Measurements from ENCODE around the gene FSIP1.
A peak's percentile ranks its signal among the peaks of the same experiment; 100 is the strongest.
"Not testable (repeated sequence)": the region's sequence is repeated elsewhere in the genome, so short reads cannot be mapped to it uniquely, and the experiment has no call there.

FSIP1 gene

DNA sequence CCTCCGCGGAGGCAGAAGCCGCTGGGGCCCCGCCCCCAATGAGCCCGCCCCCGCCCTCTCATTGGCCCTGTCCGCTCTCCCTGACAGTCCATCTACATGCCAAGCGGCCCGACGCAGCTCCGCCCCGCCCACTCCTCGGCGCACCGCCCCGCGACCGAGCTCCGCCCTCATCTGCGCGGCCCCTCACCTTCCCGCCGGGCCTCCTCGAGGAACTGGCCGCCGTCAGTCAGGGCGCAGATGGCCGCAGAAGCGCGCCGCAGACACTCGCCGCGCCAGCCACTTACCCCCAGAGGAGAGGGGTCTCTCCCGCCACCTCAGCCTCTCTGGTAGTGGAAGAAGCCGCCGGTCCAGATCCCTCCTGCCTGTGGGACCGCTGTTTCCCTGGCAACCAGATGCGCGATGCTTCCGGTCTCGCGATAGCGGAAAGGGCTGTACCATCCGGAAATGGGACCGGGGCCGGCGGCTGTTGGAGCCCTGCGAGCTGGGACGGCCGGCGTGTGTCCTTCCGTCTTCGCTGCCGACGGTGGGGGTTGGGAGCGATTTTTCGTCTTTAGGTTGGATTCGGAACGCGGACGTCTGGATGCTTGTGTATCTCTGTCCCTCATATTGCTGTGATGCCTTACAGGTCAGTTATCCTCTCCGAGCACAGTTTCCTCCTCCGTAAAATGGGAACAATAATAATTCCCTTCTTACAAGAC lies at the start of gene FSIP1:
TSS of gene FSIP1 (minus strand) at position 401 of the 698 bp plus-strand sequence. CDS start 6,317 bp downstream, outside the sequence.
- DNase-seq, result peak; percentile 98

DNA sequence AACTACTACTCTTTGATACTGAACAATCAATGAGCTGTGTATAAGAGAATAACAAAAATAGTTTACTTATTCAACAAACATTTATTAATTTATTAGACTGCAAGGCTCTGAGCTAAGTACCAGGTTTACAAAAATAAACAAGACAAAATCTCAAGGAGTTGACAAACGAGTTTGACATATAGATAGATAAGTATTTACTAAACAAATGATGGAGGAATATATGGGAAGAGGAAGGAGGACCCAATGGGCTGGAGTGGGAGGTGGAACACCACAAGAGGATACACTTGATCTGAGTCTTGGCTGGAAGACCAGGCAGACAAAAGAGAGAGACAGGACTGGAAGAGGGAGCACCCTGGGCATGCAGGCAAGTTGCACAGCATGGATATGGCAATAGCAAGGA lies 47.5 kb upstream of the FSIP1 start:
- no peak for DNase-seq

DNA sequence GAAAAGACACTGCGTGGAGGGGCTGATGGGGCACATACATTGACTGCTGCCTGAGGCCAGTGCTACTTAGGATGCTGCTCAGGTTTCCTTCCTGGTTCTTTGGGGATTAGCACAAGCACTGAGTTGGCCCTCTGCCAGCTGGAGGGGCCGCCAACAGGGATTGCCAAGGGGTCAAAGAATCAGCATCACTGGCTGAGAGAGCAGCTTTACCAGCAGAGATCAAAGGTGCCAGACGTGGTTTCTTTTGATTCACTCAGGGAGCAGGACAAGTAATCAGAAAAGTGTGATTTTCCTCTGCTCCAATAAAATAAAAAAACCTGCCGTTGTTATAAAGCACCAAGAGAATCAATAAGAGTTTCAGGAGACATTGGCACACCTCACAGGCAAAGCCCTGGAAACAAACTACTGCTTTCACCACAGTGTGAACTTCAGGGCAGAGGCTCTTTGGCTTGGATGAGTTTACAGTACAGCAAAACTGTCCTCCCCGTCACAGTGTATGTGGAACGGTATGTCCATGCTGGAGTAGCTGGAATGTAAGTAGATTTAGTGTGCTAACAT lies 45.8 kb upstream of the FSIP1 start:
- no peak for DNase-seq

DNA sequence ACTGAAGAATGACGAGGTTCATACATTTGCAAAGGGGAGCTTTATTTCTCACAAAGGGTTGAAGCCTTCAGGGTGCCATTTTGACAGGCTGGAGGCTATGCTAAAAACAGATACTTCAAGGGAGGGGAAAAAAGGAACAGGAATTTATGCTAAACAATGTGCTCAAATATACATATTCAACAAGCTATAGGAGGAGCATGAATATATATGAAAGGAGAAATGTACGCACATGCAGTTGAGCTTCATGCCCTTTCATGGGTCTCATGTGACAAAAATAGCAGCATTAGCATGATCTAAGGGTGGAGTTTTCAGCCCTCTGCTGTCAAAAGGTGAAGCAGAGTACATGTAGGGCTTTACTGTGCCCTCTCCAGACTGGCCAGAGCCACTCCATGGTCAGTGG lies 44.3 kb upstream of the FSIP1 start:
- no peak for DNase-seq

DNA sequence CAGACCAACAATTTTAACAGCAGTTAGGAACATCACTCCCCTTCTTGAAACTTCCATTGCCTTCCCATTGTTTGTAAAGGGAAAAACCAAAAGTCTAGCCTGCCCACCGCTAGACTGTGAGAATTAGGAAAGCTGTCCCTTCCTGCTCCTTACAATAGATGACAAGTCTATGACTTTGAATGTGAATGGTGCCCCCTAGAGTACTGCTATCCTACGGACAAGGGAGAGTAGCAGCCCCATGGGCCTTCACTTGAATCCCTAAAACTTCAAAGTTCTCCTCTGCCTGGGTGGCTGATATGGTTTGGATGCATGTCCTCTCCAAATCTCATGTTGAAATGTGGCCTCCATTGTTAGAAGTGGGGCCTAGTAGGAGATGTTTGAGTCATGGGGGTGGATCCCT lies 41.0 kb upstream of the FSIP1 start:
- DNase-seq, result no peak

DNA sequence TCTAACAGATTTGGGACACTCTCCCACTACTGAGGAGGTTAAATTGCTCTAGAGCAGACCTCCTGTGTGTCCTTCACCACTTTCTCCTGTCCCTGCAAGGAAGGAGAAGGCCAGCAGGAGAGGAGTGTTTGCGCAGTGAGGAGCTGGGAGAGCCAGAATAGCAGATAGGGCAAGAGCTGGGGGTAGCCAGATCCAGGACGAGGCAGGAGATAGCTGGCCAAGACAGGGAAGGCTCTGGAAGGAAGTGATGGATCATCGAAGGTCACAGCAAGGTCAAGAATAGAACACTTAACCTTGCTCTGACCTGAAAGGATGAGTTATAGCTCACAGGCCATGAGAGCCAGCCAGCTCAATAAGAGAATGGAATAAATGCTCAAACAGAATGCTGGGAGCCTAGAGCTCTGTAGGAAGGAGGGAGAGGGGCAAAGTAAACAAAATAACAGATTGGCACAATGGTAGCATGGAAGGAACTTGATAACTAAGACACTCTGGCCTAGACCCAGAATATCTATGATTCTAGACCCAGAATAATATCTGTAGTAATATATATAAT lies 37.5 kb upstream of the FSIP1 start:
- no peak for DNase-seq

DNA sequence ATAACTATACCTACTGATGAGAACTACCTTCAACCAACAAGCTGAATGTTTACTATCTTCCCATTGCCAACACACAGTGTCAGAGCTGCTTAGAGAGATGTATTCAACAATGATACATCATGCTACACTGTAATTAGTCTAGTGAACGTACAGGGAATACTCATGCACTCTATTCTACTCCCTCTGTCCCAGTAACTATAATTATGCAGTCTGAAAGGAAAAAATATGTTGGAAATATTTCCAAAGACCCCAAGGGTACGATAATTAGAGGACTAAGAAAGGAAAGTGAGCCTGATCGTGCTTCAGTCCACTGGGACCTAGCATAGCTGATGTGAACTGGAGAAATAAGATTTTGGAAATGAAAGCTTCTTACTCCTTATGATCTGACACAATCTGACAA lies 36.9 kb upstream of the FSIP1 start:
- DNase-seq, result no peak

DNA sequence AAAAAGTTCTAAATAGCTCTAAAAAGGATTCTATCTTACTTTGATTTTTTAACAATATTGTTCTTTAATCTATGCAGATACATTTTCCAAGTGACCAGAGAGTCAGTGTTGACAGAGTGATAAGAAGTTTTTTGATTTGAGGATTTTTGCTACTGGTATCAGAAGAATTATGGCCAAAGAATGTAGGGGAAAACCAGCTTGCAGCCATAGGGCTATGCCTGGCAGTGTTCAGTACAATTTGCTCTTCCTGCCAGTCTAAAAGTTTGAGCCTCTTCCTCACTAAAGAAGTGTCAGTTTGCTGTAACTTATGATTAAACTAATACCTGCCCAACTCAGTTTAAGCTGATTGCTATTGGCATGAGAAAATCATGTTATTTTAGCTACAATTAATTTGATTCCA lies 35.3 kb upstream of the FSIP1 start:
- no peak for DNase-seq

DNA sequence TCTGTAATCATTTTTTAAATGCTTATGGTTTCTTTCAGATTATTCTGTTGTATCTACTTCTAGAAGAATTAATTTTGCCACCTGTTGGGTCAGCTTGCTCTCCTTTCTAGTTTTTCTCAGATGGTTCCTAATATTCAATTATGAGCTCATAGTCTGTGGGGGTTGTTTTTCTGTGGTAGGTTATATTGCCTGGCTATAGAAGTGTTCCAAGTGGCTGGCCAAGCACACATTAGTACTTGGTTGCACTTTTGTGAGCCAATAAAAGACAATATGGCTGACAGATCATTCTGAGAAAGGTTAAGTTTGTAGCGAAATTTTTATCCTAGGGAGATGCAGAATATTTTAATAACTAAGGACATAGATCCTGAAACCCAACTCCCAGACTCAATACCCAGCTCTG lies 31.8 kb upstream of the FSIP1 start:
- no peak for DNase-seq

DNA sequence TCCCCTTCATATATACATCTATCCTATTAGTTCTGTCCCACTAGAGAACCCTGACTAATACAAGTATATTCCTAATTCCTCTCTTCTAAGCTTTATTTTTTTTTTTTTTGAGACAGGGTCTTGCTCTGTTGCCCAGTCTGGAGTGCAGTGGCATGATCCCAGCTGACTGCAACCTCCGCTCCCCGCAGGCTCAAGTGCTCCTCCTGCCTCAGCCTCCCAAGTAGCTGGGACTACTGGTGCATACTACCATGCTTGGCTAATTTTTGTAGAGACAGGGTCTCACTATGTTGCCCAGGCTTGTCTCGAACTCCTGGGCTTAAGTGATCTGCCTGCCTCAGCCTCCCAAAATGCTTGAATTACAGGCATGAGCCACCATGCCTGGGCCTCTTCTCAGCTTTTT lies 30.0 kb upstream of the FSIP1 start:
- not testable (repeated sequence) for DNase-seq

DNA sequence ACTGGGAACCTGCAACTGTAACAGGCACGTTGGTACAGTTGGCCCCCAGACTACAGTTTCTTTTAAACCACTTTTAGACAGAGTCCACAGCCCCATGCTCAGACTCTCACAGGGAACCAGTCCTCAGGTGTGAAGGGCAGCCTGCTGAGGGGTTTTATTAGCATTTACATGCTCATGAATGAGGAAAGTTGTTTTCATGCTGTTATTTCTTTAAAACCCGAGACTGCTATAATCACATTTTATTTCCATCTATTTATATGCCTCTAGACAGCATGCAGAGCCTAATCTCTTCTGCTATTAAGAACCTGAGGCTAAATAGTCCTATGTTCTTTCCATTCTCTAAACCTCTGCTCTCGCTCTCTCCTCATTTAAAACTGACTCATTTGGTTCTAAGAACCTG lies 26.3 kb upstream of the FSIP1 start:
- no peak for DNase-seq

DNA sequence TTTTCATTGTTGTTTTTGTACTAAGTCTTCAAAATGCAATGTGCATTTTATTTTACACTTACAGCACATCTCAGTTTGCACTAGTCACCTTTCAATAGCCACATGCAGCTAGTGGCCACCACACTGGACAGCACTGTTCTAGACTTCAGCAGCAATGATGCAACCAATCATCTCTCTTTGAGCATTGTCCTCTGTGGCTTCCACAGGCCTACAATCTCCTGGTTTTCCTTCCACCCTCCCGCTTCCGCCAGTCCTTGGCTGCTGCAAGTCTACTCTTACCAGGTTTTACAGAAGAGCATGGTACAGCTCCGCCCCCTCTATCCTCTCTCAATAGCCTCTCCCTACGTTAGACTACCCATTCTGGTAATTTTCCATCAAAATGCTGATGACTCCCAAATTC lies 25.1 kb upstream of the FSIP1 start:
- no peak for DNase-seq

DNA sequence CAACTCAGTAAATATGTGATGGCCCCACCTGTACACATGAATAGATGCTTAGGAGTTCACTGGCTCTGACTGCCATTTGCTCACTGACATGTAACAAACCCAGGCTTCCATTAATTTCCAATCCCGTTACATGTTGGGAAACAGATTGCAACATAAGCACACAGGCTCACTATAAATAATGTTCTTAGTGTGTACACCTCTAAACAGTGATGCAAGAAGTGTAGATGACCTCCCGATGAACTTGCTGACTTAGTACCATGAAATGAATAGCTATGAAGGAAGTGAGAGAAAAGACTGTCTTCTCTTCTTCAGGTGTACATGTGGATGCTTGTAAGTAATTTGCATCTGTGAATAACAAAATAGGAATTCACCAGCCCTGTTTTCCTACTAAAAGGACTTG lies 21.4 kb upstream of the FSIP1 start:
- no peak for DNase-seq

DNA sequence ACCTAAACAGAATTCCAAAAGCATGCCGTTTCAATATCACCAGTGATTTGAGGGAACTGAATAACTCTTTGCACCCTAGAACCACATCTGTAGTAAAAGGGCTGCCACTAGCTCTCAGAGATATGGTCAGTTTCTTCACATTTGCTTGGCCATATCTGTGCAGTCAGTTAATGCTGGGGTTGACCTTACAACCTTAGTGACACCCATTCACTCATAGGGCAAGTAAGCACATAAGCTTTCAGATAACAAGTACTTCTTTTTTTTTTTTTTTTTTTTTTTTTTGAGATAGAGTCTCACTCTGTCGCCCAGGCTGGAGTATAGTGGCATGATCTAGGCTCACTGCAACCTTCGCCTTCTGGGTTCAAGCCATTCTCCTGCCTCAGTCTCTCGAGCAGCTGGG lies 20.4 kb upstream of the FSIP1 start:
- DNase-seq, result no peak

DNA sequence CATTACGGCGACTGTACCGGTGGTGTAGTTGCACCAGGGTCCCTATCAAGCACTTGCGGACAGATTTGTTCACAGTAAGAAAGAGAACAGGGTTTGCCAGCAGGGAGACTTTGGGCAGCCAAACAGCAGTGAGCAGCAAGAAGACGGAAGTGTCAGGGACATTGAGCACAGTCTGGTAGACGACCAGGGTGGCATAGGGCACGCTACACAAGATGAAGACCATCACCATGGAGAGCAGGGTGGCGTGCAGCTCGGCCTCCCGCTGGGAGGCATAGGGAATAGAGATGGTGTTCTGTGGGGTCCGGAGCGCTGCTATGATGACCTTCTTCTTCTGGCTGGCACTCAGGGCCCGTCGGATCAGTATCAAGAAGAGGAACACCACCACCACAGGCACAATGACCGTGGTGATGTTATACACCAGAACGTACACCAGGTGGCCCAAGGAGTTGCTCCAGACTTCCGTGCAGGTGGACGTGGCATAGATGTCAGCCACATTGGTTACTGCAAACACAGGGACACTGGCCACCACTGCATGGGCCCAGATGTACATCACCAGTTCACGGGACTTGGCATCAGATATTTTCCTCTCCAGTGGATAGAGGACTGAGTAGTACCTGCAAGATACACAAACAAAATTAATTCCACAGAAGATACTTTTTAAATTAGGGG lies 19.1 kb upstream of the FSIP1 start:
- no peak for DNase-seq

DNA sequence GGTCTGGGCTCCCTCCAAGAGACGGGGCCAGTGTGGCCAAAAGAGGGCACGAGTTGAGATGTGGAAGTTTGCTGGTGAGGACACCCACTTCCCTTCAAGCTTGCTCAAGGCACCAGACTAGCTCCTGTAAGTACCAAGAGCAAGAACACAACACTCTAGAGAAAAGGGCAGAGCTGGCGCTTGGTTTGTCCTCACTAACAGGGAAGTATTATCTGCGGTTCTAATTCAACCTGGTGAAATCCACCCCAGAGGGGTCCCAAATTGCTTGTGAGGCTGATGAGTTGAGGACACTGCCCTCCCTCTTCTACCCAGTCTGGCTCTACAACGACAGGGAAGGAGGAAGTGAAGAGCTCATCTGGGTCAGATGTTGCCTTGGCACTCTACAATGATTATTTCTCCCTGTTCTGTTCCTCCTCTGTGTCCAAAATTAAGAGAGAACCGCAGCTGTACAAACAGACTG lies 16.9 kb upstream of the FSIP1 start:
- peak; percentile 35 for DNase-seq

DNA sequence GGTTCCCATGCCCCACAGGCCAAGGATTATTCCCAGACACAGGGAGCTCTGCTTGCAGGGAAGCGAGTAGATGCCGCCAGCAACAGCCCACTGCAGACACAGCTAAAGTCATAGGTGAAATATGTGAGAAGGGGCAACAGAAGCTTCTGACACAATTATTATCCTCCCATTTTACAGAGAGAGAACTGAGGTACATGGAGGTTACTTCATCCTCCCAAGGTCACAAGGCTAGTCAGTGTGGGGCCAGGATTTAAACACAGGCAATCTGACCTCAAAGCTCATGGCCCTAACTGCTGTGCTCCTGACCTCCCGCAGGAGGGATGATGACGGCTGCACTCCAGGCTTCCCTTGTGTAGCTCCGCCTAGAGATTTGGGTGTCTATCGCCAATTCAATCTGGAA lies 15.7 kb upstream of the FSIP1 start:
- DNase-seq, result no peak

DNA sequence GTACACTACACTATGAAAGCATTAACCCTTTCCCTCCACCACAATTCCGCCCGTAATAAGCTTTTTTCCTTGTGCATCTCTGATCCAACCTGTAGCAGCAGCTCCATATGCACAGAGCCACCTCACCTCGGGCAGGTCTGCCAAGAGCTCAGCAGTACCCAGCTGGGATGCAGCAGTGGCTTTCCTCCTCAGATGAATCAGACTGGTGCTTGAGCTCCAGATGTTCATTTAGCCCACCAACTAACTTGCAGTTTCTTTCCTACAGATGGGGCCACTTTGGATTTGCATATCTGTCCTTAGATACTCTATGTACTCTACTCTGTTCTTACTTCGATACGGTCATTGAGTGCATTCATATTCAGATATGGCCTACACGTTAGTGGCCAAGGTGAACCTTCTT lies 14.8 kb upstream of the FSIP1 start:
- DNase-seq, result no peak

DNA sequence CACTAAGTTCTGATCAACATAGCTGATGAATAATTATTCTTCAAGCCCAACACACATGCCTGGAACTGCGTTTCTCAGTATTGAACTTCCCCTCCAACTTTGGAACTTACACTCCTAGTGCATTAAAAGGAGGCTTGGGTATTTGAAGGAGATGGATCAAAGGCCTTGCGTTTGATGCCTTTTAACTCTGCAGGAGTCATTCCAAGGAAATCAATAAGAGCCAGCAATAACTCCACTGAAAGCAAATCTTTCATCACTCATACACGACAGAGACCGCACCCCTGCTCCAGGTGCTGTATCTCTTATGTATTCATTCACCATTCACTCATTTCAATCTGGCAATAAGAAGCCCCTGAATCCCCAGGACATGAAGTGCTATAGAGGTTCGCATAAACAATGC lies 14.0 kb upstream of the FSIP1 start:
- DNase-seq, result no peak

DNA sequence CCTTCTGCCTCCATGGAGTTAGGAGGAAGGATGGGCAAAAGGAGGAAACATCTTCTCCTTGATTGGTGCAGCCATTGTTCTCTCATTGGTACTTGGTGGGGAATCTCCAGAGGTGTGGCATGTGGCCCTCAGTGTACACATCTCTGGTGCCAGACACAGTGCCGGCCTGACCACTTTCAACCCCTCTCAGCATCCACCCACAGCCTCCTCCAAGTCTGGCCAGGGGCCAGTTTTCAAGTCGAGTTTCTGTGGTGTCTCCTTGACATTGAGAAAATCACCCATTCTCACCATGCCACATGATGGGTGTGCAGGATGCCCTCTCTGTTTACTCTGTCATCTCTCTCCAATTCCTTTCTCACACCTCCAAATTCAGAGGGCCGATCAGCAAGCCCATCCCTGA lies 12.8 kb upstream of the FSIP1 start:
- DNase-seq, result no peak

DNA sequence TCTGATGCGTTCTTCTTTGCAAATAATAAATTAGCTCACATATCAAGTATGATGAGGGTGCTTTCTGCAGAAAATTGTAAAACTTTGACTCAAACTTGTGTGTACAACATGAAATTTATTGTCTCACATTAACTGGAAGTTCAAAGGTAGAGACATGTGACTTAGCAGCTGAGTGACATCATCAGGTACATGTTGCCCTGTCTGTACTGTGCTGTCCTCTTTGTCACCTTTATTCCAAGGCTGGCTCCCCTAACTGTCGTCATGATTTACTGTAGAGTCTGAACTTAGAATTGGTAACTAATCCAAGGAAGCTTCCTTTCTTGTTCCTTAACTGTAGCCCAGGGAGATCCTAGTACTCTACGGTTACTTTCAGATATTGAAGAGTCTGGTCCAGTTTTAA lies 12.3 kb upstream of the FSIP1 start:
- DNase-seq, result no peak

DNA sequence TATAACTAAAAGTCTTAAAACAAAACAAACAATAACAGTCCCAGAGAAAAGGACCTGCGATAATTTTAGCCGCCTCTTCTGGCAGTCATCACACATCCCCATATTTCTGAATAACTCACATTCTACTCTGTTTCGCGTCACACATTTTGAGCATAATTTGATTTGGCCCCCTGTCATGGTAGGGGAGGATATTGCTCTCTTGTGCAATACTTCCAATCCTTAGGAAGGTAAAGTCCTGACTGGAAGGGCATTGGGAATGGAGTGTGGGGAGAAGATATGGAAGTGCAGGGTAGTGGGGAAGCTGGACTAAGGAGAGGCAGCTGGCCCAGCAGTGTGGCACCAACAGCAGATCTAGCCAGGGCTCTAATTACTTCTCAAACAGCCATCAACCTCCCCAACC lies 11.3 kb upstream of the FSIP1 start:
- no peak for DNase-seq

DNA sequence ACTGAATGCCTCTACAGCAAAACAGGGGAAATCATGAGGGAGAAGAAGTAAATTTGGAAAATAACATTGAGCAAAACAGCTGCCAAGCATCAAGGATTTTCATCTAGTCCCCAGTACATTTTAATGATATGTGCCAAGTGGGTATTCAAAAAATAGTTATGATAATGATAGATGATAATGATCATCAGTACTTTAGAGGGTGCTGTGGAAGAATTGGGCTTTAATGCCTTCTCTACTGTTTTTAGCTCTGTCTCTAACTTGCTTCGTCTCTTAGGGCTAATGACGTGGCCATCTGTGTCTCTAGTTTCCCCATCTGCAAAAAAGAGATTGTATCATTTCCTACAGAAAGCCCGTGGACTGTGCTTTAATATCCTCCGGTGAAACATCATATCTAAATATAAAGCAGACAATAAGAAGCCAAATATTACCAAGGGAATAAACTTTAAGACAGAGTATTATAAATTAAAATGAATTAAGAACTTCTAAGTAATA lies 10.2 kb upstream of the FSIP1 start:
- DNase-seq, result no peak
